Keratinocyte (primary cell): Measurements from ENCODE around the gene TPO. TPM values are rescaled to one million over a fixed set of nuclear protein-coding genes. Genes with fewer than 3 reads are reported as not detected.

Source experiments
- DNase-seq: peaks from one replicate; pipeline ENCODE4 v3.0.0-alpha.2; 2011; ENCODE audit warnings: low read depth, missing footprints, low spot score
- FAIRE-seq: peaks from 2 replicates; lab custom pipeline; 2011; peaks lifted over from hg19 to GRCh38; lab: Jason Lieb, UNC
- H2AFZ ChIP-seq: 2 replicates; pipeline ENCODE4 v1.6.0; 2012; ENCODE audit warnings: low read length, control low read depth, inconsistent platforms; ENCODE audit not compliant: control insufficient read depth
- H3K27ac ChIP-seq: 2 replicates; pipeline ENCODE4 v1.5.1; 2011; ENCODE audit warnings: low read length; ENCODE audit not compliant: control insufficient read depth, insufficient read depth
- H3K27me3 ChIP-seq: 3 replicates; pipeline ENCODE4 v1.6.0; 2011; ENCODE audit warnings: low read length; ENCODE audit not compliant: control insufficient read depth, insufficient read depth; ENCODE audit errors: extremely low read depth
- H3K36me3 ChIP-seq, 2 experiments: 2 replicates in 1 of 2; 3 replicates in 1 of 2; pipeline ENCODE4 v1.5.1; 2011; ENCODE audit warnings: low read length in 2 of 2, mild to moderate bottlenecking in 1 of 2; ENCODE audit not compliant: control insufficient read depth in 2 of 2, insufficient read depth in 2 of 2; ENCODE audit errors: extremely low read depth in 1 of 2
- H3K4me1 ChIP-seq: 3 replicates; pipeline ENCODE4 v1.5.1; 2011; ENCODE audit warnings: low read length; ENCODE audit not compliant: control insufficient read depth, insufficient read depth; ENCODE audit errors: extremely low read depth
- H3K4me2 ChIP-seq: 3 replicates; pipeline ENCODE4 v1.6.0; 2011; ENCODE audit warnings: low read depth, low read length; ENCODE audit not compliant: control insufficient read depth, insufficient read depth; ENCODE audit errors: extremely low read depth
- H3K4me3 ChIP-seq, 3 experiments: fragments of 200-600 bp in 1 of 3; sonication (generic) in 1 of 3; 2 replicates in 2 of 3; 3 replicates in 1 of 3; pipeline ENCODE4 v1.5.1; 2011 to 2016; ENCODE audit warnings: low read length in 3 of 3, mild to moderate bottlenecking in 3 of 3, control low read depth in 2 of 3, inconsistent platforms in 1 of 3, low read depth in 1 of 3, mixed read lengths in 1 of 3, mixed run types in 1 of 3, moderate library complexity in 1 of 3; ENCODE audit not compliant: control insufficient read depth in 2 of 3, insufficient read depth in 2 of 3; ENCODE audit errors: extremely low read depth in 1 of 3
- H3K79me2 ChIP-seq: 2 replicates; pipeline ENCODE4 v1.6.0; 2012; ENCODE audit warnings: low read length; ENCODE audit not compliant: control insufficient read depth, insufficient read depth
- H3K9ac ChIP-seq: 3 replicates; pipeline ENCODE4 v1.6.0; 2011; ENCODE audit warnings: low read length; ENCODE audit not compliant: control insufficient read depth, insufficient read depth; ENCODE audit errors: extremely low read depth
- H3K9me1 ChIP-seq: 3 replicates; pipeline ENCODE4 v1.6.0; 2011; ENCODE audit warnings: low read length; ENCODE audit not compliant: control insufficient read depth, insufficient read depth; ENCODE audit errors: extremely low read depth
- H3K9me3 ChIP-seq: 2 replicates; pipeline ENCODE4 v1.5.1; 2012; ENCODE audit warnings: low read depth, low read length; ENCODE audit not compliant: control insufficient read depth
- H4K20me1 ChIP-seq: 3 replicates; pipeline ENCODE4 v1.6.0; 2011; ENCODE audit warnings: low read length; ENCODE audit not compliant: control insufficient read depth, insufficient read depth; ENCODE audit errors: extremely low read depth
- EZH2 ChIP-seq: IDR thresholded peaks from one replicate; pipeline ENCODE4 v1.6.1; 2012; ENCODE audit warnings: inconsistent platforms, mild to moderate bottlenecking, low read length, moderate library complexity
- dilution Hi-C: fragments of 300-500 bp; cut with MboI; formaldehyde crosslinking; loops from one replicate; pipeline ENCODE4 v1.7.0; 2020; ENCODE audit warnings: low sequenced_read_pairs; ENCODE audit not compliant: extremely low pct_ligation_motif_present
- polyA plus RNA-seq, 5 experiments: library from polyadenylated mRNA; depleted of rRNA in 3 of 5; stranded (reverse) in 3 of 5; stranded (forward) in 1 of 5; unstranded in 1 of 5; fragments of >200 nt; gene quantifications; 1 replicate in 1 of 5; 2 replicates in 3 of 5; 3 replicates in 1 of 5; pipeline versions ENCODE4 v1.2.1 to v1.2.3, GENCODE V29; 2011 to 2012; ENCODE audit warnings: missing spikeins in 2 of 5, low read depth in 1 of 5, low replicate concordance in 1 of 5
- TF ChIP-seq, protein P1 (sequence below), 3 experiments: IDR thresholded peaks in 1 of 3; conservative IDR thresholded peaks in 1 of 3; optimal IDR thresholded peaks in 1 of 3; 2 replicates in 2 of 3; 3 replicates in 1 of 3; pipeline versions ENCODE3 to v1.5.1; 2011; ENCODE audit warnings: low read length in 3 of 3, mild to moderate bottlenecking in 3 of 3, moderate library complexity in 2 of 3, control low read depth in 1 of 3, inconsistent platforms in 1 of 3; ENCODE audit not compliant: insufficient read depth in 2 of 3; ENCODE audit errors: extremely low read depth in 1 of 3

TPO gene
- polyA plus RNA-seq, 1 donor (not counting 4 experiments of a cell fraction or from before 2014, with no cell fraction given): 0.07 TPM

DNA sequence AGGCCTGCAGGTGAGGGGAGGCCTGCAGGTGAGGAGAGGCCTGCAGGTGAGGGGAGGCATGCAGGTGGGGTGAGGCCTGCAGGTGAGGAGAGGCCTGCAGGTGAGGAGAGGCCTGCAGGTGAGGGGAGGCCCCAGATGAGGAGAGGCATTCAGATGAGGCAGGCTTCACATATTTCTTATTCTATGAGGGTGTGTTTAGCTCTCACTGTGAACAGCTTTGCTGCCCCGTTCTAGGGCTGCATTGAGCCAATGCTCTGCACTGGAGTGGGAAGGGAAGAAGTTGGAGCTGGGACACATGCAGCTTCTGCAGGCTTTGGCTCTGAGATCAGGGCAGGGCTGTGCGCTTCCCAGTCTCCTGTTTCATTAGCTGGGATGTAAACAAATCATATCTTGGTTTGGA lies 19.5 kb downstream of the TPO start:
- TF ChIP-seq, protein P1, sequence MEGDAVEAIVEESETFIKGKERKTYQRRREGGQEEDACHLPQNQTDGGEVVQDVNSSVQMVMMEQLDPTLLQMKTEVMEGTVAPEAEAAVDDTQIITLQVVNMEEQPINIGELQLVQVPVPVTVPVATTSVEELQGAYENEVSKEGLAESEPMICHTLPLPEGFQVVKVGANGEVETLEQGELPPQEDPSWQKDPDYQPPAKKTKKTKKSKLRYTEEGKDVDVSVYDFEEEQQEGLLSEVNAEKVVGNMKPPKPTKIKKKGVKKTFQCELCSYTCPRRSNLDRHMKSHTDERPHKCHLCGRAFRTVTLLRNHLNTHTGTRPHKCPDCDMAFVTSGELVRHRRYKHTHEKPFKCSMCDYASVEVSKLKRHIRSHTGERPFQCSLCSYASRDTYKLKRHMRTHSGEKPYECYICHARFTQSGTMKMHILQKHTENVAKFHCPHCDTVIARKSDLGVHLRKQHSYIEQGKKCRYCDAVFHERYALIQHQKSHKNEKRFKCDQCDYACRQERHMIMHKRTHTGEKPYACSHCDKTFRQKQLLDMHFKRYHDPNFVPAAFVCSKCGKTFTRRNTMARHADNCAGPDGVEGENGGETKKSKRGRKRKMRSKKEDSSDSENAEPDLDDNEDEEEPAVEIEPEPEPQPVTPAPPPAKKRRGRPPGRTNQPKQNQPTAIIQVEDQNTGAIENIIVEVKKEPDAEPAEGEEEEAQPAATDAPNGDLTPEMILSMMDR (optimal IDR thresholded peaks at IDR 0.05 in 1 of 3, IDR thresholded peaks at IDR 0.05 in 1 of 3, conservative IDR thresholded peaks at IDR 0.05 in 1 of 3; ENCODE audit: extremely low read depth in 1 of 3, insufficient read depth in 2 of 3, low read length in 3 of 3): no peak
- TF ChIP-seq EZH2: no peak
- H4K20me1 ChIP-seq: no peaks in the 10 kb centered on the region
- H3K27me3 ChIP-seq: no peaks in the 10 kb centered on the region
- H3K27ac ChIP-seq: no peak overlapping the region
- no peaks in the 10 kb centered on the region for H3K4me1 ChIP-seq
- no peaks in the 10 kb centered on the region for H3K36me3 ChIP-seq
- no peak overlapping the region for H3K4me3 ChIP-seq
- H3K79me2 ChIP-seq: no peaks in the 10 kb centered on the region
- H3K4me2 ChIP-seq: no peak overlapping the region
- DNase-seq (no peak), FAIRE-seq (no peak)
- no peak overlapping the region for H3K9ac ChIP-seq
- no peaks in the 10 kb centered on the region for H3K9me1 ChIP-seq
- dilution Hi-C loops: no loop called here
- no peak overlapping the region for H2AFZ ChIP-seq
- H3K9me3 ChIP-seq: no peaks in the 10 kb centered on the region

- Histone ChIP-seq H4K20me1 (no peaks in the 10 kb centered on the region), H2AFZ (no peak overlapping the region), H3K9ac (no peak overlapping the region), H3K4me3 (no peak overlapping the region), H3K79me2 (no peaks in the 10 kb centered on the region), H3K4me1 (no peaks in the 10 kb centered on the region), H3K9me1 (no peaks in the 10 kb centered on the region), H3K27me3 (no peaks in the 10 kb centered on the region), H3K4me2 (no peak overlapping the region), H3K36me3 (no peaks in the 10 kb centered on the region), H3K9me3 (no peaks in the 10 kb centered on the region), H3K27ac (no peak overlapping the region)
- DNase-seq (no peak), FAIRE-seq (no peak)
- dilution Hi-C loops: no loop called here
- TF ChIP-seq, protein P1 (optimal IDR thresholded peaks at IDR 0.05 in 1 of 3, IDR thresholded peaks at IDR 0.05 in 1 of 3, conservative IDR thresholded peaks at IDR 0.05 in 1 of 3; ENCODE audit: extremely low read depth in 1 of 3, insufficient read depth in 2 of 3, low read length in 3 of 3): no peak
- no peak for TF ChIP-seq EZH2
Measured at GRCh38 chr2:1436369-1436768, 23.1 kb downstream of the TPO start.
